ENCODE results near the gene CCDC169. TPM values are rescaled to one million over a fixed set of nuclear protein-coding genes. Genes with fewer than 3 reads are reported as not detected.

Gene CCDC169
- total RNA-seq, 1 experiment from 2014 or later: not detected

DNA sequence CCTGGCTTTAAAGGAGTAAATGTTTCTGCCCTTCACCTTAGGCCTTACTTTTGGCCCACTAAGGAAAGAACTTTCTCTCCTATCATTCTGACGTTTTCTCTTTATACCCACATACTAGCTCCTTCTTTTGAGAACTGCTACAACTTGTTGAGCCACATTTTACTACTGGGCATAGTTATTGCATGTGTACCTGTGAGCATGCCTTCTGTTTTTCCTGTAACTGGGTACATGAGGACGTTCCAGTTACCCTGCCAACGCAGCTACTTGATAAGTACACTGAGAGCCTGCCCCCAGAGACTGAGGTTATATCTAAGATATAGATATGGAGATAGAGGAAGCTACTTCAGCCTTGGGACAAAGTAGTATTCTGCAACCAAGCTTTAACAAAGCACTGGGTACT, 3.5 kb downstream of the CCDC169 start:
- ChIA-PET POLR2A (no interaction called here), RAD21 (ENCODE audit: low non-redundant PET in 1 of 2, low total read pairs in 2 of 2, uncharacterized antibody in 2 of 2, unreplicated experiment in 2 of 2) (no interaction called here), CTCF (no interaction called here)
- Histone ChIP-seq H3K27ac (ENCODE audit: low read depth, low read length) (no peak overlapping the region), H3K79me2 (ENCODE audit: insufficient read depth, low read length) (no peaks in the 10 kb centered on the region), H3K4me3 (replicated peaks in 1 of 2; ENCODE audit: low read depth in 1 of 2, low read length in 2 of 2) (no peak overlapping the region), H4K20me1 (ENCODE audit: insufficient read depth) (no peaks in the 10 kb centered on the region), H2AFZ (ENCODE audit: low read depth, low read length, poor library complexity, severe bottlenecking) (no peak overlapping the region), H3K27me3 (ENCODE audit: insufficient read depth, low read length) (no peaks in the 10 kb centered on the region), H3K4me1 (ENCODE audit: control insufficient read depth in 1 of 2, insufficient read depth in 2 of 2, low read length in 2 of 2) (no peaks in the 10 kb centered on the region), H3K4me2 (ENCODE audit: low read length) (no peak overlapping the region), H3K36me3 (ENCODE audit: control insufficient read depth in 1 of 2, insufficient read depth in 2 of 2, low read length in 2 of 2) (no peaks in the 10 kb centered on the region), H3K9me3 (ENCODE audit: control insufficient read depth in 1 of 2, insufficient read depth in 1 of 2, low read depth in 1 of 2, low read length in 2 of 2) (peaks cover 6 to 11% of the 10 kb centered on the region in 2 experiments; a peak in 2 of 4 replicates), H3K9me2 (ENCODE audit: insufficient read depth) (no peaks in the 10 kb centered on the region), H3K9ac (ENCODE audit: low read length) (no peak overlapping the region)
- ATAC-seq (no peak), DNase-seq (ENCODE audit: low read depth, low spot score) (no peak)
- no peak for TF ChIP-seq CBX3 (IDR thresholded peaks at IDR 0.05; ENCODE audit: low read depth)
- TF ChIP-seq SIN3A (IDR thresholded peaks at IDR 0.05; ENCODE audit: low read depth): no peak
- TF ChIP-seq EZH2 (IDR thresholded peaks at IDR 0.05): no peak
- no peak for TF ChIP-seq ELF1 (IDR thresholded peaks at IDR 0.05; ENCODE audit: borderline replicate concordance, low read depth)
- TF ChIP-seq EZH2phosphoT487 (IDR thresholded peaks at IDR 0.05; ENCODE audit: borderline replicate concordance): no peak
- no peak for TF ChIP-seq EGR1 (IDR thresholded peaks at IDR 0.05; ENCODE audit: low read depth)
- TF ChIP-seq POLR2AphosphoS5 (IDR thresholded peaks at IDR 0.05; ENCODE audit: low read depth, low read length): no peak
- TF ChIP-seq ZBTB33 (IDR thresholded peaks at IDR 0.05; ENCODE audit: extremely low read depth, insufficient replicate concordance, low read length): no peak
- TF ChIP-seq RAD21 (IDR thresholded peaks at IDR 0.05; ENCODE audit: low read depth): no peak
- TF ChIP-seq, protein P1, sequence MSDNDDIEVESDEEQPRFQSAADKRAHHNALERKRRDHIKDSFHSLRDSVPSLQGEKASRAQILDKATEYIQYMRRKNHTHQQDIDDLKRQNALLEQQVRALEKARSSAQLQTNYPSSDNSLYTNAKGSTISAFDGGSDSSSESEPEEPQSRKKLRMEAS (IDR thresholded peaks at IDR 0.05): no peak
- no peak for TF ChIP-seq JUND (IDR thresholded peaks at IDR 0.05)
- TF ChIP-seq YY1 (IDR thresholded peaks at IDR 0.05; ENCODE audit: extremely low read depth, insufficient replicate concordance, low read depth, low read length): no peak
- TF ChIP-seq POLR2A (IDR thresholded peaks at IDR 0.05; ENCODE audit: borderline replicate concordance, extremely low read depth, insufficient read depth, insufficient read length): no peak
- no peak for TF ChIP-seq ATF3 (IDR thresholded peaks at IDR 0.05)
- TF ChIP-seq SP1 (IDR thresholded peaks at IDR 0.05; ENCODE audit: low read depth): no peak
- TF ChIP-seq, protein P2, sequence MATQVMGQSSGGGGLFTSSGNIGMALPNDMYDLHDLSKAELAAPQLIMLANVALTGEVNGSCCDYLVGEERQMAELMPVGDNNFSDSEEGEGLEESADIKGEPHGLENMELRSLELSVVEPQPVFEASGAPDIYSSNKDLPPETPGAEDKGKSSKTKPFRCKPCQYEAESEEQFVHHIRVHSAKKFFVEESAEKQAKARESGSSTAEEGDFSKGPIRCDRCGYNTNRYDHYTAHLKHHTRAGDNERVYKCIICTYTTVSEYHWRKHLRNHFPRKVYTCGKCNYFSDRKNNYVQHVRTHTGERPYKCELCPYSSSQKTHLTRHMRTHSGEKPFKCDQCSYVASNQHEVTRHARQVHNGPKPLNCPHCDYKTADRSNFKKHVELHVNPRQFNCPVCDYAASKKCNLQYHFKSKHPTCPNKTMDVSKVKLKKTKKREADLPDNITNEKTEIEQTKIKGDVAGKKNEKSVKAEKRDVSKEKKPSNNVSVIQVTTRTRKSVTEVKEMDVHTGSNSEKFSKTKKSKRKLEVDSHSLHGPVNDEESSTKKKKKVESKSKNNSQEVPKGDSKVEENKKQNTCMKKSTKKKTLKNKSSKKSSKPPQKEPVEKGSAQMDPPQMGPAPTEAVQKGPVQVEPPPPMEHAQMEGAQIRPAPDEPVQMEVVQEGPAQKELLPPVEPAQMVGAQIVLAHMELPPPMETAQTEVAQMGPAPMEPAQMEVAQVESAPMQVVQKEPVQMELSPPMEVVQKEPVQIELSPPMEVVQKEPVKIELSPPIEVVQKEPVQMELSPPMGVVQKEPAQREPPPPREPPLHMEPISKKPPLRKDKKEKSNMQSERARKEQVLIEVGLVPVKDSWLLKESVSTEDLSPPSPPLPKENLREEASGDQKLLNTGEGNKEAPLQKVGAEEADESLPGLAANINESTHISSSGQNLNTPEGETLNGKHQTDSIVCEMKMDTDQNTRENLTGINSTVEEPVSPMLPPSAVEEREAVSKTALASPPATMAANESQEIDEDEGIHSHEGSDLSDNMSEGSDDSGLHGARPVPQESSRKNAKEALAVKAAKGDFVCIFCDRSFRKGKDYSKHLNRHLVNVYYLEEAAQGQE (IDR thresholded peaks at IDR 0.05; ENCODE audit: low read depth): no peak
- no peak for TF ChIP-seq CEBPB (IDR thresholded peaks at IDR 0.05; ENCODE audit: low read depth)
- TF ChIP-seq TCF7L2 (IDR thresholded peaks at IDR 0.05; ENCODE audit: borderline replicate concordance, extremely low read depth, insufficient read depth, insufficient read length): no peak
- intact Hi-C loops (cut with micrococcal nuclease): no loop called here
- BruUV-seq (replicated peaks): no TSS peak
